HG03097 (cell line): Measurements from ENCODE around the gene SEPTIN10.

Experiments
- ATAC-seq: cut with Tn5 transposase; IDR thresholded peaks from one replicate; pipeline ENCODE4 v1.9.1; 2021; ENCODE audit not compliant: unreplicated experiment, low FRiP score

SEPTIN10 gene

DNA sequence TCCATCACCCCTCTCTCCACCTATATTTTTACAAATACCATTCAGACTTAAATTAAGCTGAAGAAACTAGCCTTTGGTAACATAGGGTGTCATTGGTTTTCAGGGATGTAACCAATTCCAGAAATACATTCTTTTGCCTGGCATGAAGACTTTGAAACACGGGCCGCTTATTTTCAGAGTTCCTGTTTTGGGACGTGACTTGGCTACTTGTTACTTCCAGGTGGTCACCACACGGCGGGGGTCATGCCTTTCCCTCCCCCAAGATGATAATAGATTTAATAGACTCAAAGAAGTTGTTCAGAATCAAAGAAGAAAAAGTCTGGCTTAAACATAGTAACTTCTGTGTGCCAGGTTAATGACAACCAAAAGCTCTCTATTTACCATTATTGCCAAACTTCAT lies 110.6 kb downstream of the SEPTIN10 start:
- no peak for ATAC-seq

DNA sequence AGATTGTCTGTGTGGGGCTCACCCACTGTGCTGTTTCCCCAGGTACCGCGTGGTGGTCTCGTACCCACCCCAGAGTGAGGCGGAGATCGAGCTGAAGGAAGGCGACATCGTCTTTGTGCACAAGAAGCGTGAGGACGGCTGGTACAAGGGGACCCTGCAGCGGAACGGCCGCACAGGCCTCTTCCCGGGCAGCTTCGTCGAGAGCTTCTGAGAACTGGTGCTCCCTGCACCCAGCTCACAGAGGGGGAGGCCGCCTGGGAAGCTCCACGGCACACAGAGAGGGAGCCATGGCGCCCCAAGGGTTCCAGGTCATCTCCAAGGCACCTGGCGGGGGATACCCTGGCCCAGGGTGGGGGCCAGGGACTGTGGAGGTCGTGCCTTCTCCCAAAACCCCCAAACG lies 112.3 kb downstream of the SEPTIN10 start:
- ATAC-seq, result no peak

GRCh38 chr2:109500910-109501309 lies 112.9 kb downstream of the SEPTIN10 start:
- ATAC-seq, result no peak

DNA sequence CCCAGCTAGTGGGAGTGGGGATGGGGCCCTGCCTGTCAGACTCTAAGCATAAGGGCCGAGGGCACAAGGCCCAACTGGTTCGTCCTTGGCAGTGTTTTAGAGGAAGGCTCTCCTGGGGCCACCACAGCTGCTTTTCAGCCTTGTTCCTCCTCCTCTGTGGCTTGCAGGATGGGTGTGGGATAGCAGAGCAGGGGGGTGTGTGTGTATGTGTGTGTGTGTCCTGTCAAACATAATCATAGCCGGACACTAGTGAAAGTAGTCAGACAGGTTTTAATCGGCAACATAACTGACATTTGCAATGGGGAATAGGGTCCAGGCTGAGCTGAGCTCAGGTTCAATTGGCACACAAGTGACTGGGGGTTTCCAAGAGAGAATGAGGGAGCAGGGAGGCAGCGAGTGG lies 114.2 kb downstream of the SEPTIN10 start:
- ATAC-seq, result no peak

DNA sequence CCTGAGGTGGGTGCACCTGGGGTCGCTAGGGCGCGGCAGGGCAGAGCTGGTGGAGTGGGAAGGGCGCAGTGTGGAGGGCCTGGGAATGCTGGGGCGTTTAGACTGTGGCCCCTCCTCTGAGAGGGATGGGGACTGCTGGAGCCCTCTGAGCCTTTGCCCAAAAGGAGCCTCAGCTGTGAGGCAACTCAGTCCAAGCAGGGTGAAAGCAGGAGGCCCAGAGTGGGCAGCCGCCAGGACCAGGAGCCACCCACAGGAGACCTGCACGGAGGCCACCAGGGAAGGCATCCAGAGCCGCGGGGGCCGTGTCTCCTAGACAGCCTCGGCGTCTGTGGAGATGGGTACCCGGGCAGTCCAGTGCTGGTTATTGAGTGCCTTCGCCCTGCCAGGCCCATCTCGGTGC lies 114.9 kb downstream of the SEPTIN10 start:
- no peak for ATAC-seq

DNA sequence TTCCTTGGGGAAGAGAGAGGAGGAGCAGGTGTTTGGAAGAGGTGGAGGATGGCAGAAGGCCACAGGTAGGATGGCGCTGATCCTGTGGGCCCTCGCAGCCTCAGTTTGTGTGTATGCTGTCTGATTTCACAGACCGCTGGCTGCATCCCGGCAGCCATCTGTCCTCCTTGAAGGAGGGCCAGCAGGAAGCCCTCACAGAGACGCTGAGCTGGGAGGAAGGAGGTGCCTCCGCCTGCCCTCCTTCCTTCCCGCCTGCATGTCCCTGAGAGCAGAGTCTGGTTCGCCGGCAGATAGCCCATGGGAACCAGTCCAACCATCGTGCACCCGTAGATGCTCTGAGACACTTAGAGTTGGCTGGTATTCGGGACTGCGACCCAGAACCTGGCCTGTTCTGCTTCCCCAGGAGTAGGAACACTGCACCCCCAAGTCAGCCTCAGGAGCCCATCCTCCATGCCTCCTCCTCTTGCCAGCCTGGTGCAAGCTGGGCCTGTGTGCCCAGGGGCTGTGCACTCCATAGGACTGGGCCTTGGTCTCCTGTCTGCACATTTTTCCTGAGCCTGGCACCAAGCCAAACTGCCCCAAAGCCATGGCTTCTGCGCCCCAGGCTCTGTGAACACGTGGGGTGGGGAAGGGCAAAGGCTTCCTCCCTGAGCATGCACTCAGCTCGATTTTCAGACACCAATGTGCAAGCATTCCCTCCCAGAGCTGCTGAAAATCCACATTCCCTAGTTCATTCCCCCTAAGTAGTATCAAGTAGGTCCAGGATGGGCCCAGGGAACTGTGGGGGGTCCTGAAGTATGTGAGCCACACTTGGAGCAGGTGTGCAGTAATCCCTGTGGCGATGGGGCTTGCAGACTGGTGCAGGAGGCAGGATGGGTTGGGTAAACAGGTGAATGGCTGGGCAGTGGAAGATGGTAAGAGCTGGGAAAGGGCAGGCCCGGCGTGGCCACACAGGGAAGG lies 115.6 kb downstream of the SEPTIN10 start:
- ATAC-seq, result no peak

GRCh38 chr2:109497463-109497862 lies 116.3 kb downstream of the SEPTIN10 start:
- no peak for ATAC-seq

DNA sequence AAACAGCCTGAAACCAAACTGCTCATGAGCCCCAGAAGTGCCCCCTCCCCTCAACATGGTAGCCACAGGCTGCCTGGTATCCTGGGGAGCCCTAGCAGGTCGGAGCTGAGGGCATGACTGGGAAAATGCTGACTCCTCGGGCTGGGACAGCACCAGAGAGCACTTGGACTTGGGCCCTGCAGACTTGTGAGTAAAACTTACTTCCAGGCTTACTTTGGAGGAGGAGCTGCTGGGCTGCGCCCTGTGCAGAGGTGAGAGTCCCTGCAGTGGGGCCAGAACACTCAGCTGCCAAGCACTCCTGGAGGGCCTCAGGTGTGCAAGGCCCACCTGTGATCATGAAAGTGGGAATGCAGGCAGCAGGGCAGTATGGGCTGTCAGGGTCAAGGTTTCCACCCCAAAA lies 119.4 kb downstream of the SEPTIN10 start:
- no peak for ATAC-seq

DNA sequence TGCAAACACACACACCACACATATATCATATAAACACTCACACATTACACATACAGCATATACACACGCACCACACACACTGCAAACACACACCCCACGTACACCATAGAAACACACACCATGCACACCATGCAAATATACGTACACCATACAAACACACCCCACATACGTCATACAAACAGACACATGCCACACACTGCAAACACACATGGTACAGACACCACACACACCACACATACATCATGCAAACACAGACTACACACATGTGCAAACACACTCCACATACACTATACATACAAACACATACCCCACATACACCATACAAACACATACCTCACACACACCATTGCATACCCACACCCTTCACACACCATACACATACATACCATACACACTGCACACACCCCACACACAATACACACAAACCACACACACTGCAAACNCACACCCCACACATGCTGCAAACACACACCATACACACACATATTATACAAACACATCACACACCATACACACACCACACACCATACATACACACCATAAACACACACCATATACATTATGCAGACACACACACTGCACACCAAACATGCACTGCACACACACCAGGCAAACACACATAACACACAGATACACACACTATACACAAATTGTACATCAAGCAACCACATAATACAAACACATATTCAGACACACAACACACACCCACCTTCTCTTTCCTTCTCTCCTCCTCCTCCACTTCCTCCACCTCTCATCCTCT lies 120.4 kb downstream of the SEPTIN10 start:
- ATAC-seq, result no peak
